ENCODE data around the gene DDX10.

- TF ChIP-seq CTCF (conservative IDR thresholded peaks at IDR 0.05) (no peak), ZFX (IDR thresholded peaks at IDR 0.05) (no peak)
These were observed 200.5 kb downstream of the DDX10 start for GRCh38 chr11:108865406-108865805.
